Measurements from ENCODE around the gene GRAMD1B.
"Not testable (repeated sequence)": the region's sequence is repeated elsewhere in the genome, so short reads cannot be mapped to it uniquely, and the experiment has no call there.

The GRAMD1B gene

DNA sequence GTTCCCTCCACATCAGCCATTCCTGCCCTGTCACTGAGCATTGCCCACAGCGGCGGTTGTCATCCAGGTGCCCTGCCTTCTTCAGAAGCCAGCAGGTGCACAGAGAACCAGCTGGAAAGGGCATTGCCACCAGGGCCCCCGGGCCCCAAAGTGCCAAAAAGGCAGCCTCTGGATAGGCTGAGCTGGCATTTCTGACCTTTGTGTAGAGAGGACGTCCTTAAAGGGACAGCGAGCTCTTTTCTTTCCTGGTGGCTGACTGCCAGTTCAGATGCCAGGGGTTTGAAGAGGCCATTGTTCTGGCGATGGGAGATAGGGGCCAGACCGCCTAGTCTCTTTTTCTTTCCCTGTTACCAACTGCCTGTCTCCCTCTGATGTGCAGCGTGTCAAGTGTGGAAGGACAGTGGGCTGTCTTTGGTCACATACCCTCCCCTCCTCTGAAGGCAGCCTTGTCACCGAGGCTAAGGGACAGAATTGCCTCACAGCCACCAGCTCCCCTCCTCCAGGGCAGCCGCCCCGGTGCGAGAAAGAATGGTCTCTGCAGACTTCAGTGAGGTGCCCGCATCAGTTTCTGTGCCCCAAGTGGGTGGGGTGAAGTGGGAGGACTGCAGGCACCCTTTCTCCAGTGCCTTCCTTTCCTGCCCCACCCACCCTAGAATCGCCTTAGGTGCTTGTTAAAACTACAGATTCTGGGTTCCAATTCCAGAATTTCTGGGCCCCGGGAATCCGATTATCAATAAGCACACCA, 114.7 kb downstream of the GRAMD1B start:
- DNase-seq, result no peak

DNA sequence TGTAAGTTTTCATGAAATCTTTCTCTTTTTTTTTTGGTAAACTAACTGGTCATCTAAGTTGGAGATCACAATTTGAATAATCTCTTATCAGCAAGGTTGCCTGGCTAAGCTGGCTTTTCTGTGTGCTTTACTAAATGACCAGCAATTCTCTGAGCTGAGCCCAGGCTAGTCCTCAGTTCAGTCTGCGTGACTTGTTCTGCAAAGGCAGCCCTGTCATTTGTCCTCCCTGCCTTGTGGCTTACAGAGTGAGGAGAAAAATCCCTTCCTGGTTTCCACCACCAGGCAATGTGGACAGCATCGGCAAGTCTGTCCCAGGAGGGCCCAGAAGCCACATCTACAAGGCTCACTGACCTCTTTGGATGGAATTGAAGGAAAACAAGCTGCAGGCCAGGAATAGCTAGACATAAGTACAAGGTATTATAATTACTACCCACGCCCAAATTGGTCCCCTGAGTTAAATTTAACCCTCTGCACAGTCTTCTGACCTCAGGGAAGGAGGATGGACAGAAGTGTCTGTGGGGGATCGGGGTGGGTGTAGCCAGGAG, 115.7 kb downstream of the GRAMD1B start:
- DNase-seq, result no peak

DNA sequence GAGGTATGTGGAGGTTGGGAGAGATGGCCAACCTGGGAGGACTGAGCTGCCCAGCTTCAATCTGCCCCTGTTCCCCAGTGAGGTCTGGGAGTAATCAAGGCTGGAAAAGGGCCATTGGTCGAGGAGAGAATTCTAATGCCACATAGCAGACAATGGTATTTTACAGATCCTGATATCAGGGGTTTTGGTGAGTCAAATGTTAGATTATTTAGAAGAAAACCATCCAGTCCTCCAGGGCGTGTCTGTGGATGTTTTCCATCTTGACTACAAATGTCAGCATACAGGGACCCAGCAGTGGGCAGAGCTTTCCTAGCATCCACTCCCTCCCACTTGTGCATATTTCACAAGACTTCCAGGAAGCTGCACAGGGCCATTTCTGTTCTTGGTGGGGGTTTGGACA, 116.4 kb downstream of the GRAMD1B start:
- no peak for DNase-seq

DNA sequence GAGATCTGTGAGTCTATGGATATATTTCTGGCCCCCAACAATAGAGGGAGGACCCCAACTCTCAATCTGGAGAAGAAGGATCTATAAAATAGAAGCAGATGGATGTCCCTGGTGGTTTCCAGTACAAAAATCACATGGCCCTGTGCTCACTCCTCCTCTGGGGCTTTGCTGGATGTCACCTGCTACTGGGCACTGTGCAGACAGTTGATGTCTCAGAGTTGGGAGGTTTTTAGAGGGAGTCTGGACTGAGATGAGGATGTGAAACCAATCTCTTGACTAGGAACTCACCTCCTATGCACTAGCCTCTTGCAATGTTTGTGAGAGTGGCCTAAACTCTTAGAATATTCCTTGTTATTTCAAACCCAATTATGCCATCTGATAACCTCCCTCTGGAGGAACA, 117.1 kb downstream of the GRAMD1B start:
- no peak for DNase-seq

DNA sequence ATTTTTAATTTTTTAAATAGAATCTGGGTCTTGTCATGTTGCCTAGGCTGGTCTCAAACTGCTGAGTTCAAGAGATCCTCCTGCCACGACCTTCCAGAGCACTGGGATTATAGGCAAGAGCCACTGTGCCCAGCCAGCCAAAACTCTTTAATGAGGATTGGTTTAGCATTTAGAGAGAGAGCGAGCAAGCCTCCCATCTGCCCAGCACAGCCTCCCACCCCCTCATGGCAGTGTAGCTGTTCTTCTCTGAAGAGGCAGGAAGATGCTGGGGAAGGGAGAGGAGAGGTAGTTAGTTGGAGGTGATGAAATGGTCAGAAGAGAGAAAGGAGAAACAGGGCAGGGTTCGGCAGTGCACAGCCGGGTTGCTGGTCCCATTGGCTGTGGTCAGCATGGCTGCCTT, 118.7 kb downstream of the GRAMD1B start:
- no peak for DNase-seq

DNA sequence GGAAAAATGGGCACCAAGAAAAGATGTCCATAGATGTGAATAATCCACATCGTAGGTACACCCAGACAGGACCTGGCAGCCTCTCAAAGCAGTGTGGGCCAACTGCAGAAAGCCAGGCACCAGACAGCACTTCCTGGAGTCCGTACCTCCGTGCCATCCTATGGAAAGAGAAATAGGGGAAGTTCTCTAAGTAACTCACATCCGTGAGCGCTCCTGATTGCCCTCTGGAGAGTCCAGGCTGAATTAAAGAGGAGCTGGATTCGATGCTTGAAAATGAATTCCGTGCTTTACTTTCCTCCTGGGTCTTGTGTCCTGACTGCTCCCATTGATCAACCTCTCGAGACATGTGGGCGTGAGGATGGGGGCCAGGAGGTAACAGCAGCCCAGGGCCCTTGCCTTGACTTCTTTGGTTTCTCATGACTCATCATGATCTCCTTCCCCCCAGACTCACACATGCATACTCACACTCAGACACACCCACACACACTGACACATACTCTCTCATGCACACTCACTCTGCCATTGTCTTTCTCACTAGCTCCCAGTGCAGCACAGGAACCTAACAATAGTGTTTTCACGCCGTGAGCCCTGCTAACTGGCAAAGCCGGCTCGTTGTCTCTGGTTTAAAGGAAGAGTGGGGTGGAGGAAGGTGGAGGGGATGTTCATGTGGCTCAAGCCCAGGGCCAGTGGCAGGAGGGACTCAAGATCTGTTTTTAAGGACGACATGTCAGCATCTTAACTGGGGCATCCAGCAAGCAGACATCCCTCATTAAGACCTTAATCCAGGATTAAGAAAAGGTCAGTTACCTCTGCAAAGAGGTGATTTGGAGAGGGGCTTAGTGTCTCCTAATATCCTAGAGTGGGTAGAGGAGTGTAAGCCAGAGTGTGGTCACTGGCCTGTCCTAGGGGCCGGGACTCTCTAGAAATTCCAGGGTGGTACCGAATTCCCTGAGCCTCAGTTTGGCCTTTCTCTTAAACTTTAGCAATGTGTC, 120.2 kb downstream of the GRAMD1B start:
- no peak for DNase-seq

DNA sequence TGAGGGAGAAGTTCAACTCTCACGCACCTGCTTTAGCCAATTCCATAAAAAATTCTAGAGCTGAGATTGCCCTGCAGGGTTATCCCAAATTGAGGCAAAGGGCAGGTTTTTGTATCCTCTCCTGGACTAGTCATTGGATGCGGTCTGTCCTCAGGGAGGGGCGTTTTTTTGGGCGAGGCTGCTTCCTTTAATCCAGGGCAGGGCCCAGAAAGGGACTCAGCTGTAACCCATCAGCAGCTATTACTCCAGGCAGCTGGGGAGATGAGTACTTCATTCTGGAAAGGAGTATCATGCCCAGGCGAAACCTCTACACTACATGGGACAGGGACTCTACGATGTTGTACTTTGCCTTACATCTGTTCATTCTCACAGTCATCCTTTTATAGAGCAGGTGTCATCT, 121.0 kb downstream of the GRAMD1B start:
- DNase-seq, result no peak

DNA sequence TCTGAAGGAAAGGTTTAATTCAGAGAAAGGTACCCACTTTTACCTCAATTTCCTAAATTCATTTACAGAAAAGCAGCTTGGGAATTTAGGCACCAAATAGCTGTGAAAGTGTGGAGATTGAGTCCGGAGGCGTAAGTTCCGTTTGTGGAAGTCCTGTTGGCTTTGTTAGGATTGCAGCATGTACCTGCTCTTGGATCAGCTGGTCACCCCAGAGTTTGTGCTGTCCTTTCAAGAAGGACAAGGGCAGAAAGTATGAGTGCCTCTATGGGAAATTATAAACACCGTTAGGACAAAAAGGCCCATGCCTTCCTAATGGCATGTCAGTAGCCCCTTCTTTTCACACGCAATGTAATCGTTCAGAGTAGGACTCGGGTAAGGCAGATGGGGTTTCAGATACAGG, 126.6 kb downstream of the GRAMD1B start:
- DNase-seq, result no peak

DNA sequence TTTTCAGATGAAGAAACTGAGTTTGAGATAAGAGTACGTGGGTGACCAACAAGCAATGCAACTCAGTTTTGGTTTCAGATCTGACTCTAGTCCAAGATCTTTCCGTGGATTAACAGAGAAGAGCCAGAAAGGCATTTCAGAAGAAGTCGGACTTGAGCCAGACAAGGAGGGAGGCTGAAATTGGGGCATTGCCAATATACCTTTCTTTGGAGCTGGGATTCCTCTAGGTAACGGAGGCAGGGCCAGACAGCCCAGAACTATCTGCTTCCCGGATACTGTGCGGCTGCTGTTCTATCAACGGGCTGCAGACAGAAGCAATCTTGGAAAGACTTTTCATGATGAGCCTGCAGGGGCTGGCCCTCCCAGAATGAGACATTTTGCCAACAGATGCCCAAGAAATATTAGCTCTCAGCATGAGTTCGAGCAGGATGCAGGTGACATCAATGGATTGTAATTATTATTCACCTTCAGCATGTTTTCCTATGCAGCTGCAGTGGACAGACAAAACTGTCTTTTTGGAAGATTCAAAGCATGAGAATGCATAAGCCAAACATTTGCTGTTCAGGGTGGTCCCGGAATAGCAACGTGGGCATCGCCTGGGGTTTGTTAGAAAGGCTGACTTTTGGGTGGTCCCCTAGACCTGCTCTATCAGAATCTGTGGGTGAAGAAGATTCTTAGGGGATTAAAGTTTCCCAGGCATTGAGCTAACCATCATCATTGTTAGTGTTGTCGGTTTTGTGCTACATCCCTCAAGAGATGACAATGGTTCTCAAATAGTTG, 128.7 kb downstream of the GRAMD1B start:
- DNase-seq, result no peak

DNA sequence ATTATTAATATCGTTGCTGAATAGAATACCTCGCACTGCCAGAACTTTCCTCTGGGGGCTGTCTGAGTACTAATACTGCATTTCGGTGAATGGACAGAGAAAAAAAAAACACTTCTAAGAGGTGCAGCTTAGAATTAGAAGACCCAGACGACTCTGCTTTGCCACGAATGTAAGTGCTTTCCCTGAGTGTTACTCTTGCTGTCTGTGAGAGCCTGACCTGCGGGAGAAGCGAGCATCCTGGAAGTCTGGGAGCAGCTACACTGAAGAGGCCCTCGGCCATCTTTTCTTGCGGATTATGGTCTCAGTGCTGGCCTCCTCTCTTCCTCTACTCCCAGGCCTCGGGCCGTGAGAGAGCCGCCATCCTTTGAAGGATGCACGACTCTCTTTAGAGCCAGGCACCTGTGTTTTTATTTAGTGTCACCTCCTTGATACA, 129.5 kb downstream of the GRAMD1B start:
- DNase-seq, result no peak

DNA sequence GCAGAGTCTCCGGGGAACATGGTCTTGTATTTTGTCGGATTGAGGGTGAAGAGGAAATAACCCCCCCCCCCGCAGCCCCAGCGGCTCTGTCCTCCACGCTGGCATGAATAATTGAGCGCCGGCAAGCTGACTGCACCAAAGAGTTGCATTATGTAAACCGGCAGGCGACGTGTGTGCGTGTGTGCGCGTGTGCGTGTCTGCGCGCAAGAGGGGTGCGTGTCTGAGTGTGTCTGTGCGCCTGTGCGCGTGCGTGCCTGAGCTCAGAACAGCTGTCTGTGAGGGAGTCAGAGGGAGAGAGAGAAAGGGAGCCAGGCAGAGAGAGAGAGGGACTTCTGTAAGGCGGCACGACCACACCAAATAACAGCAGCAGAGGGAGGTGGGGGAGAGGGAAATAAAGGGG, 129.9 kb downstream of the GRAMD1B start:
- no peak for DNase-seq

DNA sequence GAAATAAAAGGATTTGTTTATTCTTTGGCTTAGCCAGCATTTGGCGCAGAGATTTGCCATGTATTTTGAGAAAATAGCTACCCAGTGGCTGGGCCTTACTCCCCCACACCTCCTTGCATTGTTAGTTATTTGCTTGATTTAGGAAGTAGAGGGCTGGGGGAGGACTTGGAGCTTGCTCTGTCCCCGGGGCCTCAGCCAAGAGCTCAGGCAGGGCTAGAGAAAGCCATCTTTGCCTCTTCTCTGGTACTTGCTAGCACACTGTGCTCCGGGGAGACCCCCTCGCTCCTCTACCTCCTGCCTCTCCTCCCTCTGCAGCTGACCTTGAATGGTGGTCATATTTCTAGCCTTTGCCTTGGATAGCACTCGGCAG, 131.3 kb downstream of the GRAMD1B start:
- no peak for DNase-seq

DNA sequence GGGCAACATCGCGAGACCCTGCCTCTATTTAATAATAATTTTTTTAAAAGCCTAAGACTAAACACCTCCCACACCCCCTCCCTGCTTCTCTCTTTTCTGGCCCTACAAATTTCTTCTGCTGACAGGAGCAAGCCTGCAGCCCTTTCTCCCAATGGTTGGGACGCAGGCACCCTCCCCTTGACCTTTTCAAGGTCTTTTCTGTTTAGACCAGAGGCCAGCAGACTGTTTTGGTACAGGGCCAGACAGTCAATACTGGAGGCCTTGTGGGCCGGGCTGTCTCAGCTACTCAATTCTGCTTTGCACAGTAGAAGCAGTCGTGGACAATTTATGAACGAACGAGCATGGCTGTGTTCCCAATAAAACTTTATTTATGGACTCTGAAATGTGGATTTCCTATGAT, 132.1 kb downstream of the GRAMD1B start:
- no peak for DNase-seq

DNA sequence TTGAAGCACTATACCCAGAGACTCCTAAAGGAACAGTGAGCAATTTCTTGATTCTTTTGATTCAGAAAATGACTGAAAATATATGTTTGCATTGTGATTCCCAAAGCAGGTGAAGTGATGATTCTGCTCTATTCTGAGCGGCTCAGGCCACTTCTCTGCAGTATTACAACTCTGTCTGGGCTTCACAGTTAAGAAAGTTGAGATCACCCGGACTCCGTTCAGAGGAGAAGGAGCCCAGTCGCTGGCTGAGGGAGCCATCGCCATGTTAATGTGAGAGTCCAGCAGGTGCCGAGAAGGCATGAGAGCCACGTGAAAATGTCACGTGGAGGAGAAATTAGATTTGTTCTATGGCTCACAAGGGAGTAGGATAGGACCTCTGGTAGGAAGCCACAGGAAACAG, 132.8 kb downstream of the GRAMD1B start:
- DNase-seq, result no peak

DNA sequence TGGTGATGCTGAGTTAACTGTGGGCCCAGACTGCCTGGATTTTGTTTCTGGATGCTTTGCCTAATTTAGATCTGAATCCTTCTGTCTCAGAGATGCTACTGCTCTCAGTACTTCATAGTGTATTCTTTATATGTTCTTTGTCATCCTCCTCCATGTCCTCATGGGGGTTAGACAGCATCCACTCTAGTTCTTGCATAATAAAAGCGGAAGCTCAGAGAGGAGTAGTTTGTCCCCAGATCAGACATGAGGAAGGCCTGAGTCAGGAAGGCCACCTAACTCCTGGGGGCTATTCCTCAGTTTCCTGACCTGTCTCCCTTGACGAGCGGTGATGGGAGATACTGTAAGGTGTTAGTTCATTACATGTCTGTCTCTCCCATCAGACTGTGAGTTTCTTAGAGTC, 134.2 kb downstream of the GRAMD1B start:
- no peak for DNase-seq

DNA sequence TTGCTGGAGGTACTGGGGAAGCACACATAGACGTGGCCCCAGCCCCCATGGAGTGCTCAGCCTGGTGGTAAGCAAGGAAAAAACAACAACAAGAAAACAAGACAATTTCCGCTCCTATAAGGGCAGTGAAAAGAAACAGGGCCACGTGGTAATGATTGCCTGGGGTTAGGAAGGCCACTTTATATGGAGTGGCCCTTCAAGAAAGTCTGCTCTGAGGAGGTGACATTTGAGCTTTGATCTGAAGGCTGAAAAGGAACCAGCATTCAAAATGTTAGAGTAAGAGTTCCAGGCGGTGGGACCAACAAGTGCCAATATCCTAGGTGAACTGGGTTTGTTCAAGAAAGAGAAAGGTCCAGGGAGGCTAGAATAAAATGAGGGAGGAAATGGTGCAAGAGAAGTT, 136.8 kb downstream of the GRAMD1B start:
- no peak for DNase-seq

DNA sequence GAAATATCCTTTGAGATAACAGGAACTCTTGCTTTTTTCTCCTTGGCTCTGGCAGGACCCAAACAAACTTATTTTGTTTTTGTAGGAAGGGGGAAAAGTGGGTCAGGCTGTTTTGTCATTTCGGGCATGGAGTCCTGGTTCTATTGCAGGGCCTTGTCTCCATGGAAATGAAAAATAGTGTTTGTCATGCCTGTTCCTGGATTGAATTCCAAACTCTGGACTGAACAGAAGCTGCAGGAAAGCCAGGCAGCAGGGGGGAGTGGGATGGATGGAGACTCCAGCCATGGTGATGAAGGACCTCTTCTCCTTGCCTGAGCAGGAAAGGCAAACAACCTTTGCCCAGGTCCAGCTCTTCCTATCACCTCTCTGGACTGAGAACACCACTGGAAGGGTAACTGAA, 137.4 kb downstream of the GRAMD1B start:
- no peak for DNase-seq

DNA sequence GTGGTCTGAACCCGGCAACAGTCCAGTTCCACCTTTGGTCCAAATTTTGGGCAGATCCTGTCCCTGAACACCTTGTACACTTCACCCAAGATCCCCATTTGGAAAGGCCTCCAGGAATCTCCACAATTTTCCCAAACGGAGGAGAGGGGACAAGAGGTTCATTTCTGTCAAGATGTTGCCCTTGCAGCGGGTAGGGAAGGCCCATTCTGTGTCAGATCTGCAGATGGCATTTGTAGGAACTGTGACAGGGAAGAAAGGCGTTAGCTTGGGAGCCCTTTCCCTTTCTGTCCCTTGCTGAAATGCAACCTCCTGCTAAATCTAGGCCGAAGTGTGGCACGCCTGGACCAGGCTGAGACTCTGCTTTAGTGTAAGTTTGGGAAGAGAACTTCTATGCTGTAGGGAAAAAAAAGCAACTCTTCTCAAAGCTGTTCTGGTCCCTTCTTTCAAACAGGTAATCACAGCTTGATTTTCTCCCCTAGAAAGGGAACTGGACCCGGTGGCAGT, 138.3 kb downstream of the GRAMD1B start:
- no peak for DNase-seq

DNA sequence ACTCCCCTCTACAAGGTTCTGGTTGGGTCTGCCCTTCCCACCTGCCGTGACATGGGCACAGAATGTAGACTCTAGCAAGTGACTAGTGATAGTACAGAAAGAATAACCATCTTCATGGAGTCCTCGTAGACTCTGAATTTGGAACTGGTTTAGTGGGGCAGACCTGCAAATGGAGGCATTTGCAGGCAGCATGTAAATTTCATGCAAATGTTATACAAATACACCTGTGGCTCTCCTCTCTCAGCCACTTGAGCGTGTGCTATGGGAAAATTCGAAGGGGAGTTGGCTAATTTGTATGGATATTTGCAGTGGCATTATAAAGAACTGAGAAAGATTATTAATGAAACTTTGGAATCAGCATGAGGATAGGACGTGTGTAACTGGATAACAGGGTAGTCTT, 139.3 kb downstream of the GRAMD1B start:
- no peak for DNase-seq

DNA sequence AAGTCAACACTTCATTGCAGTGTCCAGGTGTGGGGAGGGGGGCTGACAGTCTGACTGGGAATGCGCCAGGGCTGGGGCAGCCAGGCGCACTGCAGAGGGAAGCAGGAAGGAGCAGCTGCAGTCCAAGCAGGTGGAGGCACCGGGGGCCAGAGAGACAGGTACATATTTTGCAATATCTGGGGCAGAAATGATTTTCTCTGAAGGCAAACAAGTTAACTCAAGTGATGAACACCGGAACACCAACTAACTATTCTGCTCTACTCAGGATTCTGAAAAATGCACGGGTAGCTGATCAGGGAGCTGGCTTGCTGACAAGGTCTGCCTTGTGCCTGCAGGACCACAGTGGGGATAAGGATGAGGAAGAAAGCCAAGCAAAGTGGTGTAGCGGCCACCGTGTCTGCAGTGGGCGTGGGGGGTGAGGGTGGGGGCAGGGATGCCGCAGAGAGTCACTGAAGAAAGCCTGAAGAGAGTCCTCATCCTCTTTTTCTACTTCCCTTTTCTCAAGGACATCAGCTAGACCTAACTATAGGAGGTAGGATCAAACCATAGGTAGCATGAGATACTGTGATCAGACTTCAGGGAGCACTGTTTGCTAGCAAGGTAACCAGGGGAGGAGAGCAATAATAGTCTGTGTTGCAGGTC, 141.0 kb downstream of the GRAMD1B start:
- no peak for DNase-seq

DNA sequence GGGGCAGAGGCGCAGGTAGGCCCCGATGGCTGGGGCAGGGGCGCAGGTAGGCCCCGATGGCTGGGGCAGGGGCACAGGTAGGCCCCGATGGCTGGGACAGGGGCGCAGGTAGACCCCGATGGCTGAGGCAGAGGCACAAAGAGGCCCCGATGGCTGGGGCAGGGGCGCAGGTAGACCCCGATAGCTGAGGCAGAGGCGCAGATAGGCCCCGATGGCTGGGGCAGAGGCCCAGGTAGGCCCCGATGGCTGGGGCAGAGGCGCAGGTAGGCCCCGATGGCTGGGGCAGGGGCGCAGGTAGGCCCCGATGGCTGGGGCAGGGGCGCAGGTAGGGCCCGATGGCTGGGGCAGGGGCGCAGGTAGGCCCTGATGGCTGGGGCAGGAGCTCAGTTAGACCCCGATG, 142.7 kb downstream of the GRAMD1B start:
- DNase-seq, result not testable (repeated sequence)

DNA sequence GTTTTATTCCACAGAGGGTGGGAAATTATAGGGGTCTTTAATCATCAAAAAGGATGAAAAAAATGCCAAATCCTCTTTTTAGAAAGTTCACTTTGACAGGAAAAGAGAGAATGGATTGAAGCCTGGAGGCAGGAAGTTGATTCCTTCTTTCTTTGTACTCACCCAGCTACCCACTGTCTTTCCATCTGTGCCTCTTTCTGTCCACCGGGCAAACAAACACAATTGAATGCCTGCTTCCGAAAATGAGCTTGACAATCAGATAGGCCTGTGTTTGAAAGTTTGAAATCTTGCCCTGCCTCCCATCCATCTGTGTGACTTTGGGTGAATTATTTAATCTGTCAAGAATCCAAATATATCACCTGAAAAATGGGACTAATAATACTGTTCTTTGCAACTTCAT, 143.2 kb downstream of the GRAMD1B start:
- no peak for DNase-seq
